SKM-1 (cell line): Measurements from ENCODE around the gene RND3.

Source experiments
- DNase-seq: peaks from one replicate; lab custom pipeline; 2025; ENCODE audit not compliant: unreplicated experiment; lab: John Stamatoyannopoulos, UW

RND3 gene

DNA sequence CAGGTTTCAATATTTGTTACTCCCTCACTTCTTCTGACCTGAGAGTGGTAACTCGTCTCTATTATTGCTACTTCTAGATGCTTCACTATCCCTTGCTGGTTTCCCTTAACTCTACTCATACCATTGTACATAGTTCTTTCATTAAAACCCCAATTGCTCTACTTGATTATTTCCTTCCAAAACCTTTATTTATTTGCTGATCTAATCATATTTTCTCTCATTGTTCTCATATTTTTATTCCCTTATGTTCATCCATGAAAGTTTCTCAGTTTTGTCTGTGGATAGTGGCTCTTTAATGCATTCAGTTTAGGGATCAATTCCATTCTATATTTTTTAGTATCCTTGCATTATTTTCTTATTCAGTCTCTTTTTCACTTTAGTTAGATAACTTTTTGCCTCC, 42.1 kb downstream of the RND3 start:
- no peak for DNase-seq

DNA sequence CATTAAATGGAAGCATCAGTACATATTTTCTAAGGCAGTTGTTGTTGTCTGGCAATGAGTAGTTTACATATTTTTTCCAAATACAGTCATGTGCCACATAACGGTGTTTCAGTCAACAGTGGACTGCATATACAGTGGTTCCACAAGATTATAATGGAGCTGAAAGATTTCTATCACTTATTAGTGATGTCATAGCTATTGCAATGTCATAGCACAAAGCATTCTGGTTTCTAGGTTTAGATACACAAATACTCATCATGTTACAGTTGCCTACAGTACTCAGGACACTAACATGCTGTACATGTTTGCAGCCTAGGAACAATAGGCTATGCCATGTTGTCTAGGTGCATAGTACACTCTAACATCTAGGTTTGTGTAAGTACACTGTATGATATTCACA, 45.0 kb downstream of the RND3 start:
- no peak for DNase-seq

DNA sequence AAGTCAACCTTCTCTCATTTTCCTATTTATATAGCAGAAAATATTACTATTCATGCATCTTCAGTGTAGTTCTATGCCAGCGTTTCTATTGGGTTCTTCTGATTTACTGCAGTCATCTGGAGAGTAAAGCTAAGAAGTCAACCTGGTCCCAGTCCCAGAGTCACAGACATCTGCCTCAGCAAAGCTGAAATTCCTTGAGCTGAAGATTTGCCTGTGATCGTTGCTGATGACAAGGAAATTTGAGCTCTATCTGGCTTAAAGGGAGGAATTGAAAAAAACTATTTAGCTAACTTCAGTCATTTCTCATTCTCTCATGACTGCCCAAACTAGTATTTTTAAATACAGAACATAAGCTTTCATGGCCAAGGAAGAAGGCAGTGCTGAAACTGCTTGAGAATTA, 45.7 kb downstream of the RND3 start:
- no peak for DNase-seq

DNA sequence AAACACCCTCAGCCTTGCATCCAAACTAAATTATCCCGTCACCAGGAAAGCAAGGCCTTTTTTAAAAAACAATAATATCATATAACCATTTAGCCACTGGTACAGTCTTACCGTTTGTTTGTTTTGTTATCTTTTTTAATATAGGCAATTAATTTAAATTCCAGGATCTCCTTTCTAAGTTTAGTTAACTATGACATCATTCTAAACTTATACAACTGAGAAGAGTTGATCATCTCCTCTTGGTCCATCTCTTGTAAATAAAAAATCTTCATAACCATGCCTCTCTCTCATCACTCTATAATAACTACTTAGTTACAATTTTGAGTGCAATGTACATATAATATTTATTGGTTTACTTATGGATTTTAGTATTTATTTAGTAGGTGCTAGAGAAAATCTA, 46.2 kb downstream of the RND3 start:
- DNase-seq: no peak

DNA sequence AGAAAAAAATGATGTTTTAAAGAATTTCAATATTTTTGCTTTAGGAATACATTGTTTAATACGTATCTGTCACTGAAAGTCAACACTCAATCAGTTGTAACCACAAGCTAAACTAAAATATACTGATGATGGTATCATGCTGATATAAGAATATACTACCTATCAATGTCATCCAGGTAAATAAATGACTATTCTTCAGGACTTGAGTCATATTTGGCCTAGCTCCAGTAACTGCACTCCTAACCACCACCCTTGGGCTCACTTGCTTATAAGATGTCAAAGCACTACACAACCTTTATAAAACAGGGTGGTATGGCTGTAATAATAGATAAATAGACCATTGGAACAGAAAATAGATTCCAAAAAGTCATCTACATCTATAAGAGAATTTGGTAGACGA, 48.8 kb downstream of the RND3 start:
- DNase-seq: no peak

DNA sequence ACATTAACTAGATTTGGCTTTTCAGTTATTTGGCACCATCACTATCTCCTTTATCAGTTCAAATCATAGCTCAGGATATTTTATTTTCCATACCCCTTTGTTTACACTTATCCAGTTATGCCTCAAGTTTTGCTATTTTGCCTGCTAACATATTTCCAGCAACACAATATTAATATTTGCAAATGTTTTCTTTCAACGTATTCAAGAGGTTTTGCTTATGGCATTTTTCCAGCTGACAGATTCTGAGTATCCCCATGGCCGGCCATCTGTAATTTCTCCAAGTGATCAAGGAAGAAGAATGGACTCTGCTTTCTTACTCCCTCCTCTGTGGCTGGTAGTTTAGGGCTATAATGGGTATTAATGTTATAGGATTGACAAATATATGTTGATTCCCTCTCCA, 49.4 kb downstream of the RND3 start:
- no peak for DNase-seq

DNA sequence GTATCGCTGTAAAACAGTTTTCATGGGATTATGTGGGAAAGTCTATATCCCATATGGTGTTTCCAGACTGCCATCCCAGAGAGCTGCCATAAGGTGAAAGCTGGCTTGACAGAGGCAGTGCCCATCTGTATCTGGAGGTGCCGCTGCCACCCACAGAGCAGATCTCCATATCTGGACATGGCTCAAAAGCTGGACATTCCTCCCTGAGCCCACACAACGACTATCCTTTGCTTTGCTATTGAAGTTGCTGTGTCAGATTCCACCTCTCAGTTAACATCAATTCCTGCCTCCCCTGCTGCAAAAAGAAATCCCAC, 55.2 kb downstream of the RND3 start:
- no peak for DNase-seq

DNA sequence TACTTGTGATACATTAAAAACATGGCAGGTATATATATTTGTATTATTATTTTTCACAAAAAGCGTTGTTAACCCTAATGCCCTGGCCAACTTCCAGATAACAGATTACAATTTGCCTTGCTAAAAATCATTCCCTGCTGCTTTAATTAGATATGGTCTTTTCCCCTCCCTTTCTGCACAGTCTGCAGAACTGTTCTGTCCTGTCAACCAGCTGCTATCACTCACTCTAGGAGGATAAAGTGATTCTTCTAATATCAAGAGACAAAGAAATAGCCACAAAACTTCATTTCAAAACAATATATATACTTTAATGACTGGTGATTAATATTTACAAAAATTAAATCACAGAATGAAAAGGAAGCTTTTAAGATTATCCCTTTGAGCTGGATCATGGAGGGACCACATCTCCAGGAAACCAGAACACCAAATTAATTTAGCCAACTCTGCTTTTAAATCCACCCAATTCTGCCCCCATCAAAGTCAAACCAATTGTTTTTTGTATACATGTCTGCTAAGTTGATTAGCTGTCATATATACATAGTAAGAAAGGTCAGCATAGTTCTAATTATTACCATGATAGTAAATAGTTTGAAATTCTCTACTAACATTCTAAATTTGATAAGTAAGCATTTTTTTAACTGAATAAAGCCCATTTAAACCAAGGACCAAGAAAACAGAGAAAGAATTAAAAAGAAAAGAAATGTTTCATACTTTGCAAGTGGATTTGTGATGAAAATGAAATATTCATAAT, 55.7 kb downstream of the RND3 start:
- no peak for DNase-seq

DNA sequence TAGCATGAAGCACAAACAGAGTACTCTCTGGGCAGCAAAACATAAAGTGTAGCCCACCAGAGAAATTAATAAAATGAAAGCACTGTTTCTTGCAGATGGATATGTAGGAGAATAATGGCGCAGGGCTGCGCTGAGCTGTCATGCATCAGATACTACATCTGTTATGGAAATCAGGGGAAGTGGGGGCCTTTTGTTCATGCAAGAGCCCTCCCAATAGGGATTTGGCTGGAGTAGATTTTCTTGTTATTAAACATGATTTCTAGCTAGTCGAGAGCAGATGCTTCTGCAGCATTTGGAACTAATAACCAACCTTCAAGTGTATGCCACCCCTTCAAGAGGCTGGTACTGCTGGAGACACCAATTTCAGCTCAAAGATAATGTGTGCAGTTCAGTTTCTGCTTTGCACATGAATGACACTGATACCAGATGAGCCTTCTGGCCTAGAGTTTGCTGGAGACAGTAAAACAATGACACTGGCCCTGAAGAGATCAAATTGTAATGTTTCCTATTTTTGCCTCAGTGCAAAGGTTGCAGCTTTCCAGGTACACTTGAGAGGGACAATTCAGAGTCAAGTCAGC, 58.0 kb downstream of the RND3 start:
- no peak for DNase-seq

DNA sequence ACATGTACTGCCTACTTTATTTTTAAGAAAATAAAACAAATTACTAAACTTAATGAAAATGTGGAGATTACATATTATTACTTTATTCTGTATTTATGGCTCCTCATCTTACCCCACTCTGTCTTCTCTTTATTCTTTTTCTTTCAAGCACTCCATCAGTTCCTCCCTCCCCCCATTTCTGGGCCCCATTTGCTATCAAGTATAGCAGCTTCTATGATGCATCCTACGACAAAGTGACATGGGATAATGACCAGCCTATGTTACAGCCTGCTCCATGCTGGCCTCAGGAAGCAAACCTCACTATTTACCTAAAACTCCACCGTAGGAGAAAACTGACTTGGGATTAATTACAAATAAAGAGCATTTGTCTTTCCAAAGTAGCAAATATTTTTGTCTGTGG, 58.8 kb downstream of the RND3 start:
- no peak for DNase-seq

DNA sequence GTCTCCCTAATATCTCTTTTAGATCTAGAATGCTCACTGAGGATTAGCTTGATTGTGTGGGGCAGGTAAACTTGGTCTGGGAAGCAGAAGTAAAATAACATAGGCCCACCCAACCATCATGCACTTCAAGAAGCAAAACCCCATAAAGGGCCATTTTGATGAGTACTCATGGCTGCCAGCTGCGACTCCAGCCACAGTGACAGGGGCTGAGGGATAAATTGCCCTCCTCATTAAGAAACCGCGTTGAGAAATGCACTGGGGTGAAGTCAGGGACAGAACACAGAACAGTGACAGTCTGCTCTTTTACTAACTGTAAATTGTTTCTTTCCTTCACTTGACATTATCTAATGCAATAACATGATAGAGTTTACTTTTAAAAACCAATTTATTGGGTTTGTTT, 60.2 kb downstream of the RND3 start:
- DNase-seq: no peak

DNA sequence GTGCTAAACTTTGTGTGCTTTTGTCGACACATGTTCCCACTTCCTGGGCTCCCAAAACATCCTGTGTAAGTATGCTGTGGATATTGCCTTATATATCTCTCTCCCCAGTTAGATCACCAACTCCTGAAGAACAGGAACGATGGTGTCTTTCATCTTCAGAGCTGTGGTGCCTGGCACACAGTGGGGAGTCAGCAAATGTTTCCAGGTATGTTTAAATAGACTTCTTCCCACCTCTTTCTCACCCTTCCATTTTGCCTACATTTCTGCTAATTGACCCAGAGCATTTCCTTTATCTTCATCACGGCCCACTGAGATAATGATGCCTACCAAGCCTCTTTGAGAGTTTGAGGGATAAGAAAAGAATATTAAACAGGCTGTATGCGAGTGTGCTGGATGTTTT, 60.7 kb downstream of the RND3 start:
- no peak for DNase-seq

DNA sequence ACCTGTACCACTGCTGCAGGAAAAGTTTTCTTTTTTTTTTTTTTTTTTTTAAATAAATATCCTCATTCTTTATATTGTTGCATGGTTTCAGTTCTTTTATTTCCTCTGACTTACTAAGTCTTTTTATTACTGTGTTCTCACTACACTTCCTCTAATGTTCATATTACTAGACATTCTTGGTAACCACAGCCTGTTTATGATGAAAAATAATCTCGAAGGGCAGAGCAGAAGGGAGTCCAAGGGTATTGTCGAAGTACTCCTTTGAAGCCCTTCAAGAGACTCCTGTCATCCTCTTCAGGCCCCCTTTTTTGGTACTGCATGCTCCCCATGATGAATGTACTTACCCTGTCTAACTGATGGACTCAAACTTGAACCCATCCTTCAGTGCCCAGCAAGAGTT, 61.2 kb downstream of the RND3 start:
- no peak for DNase-seq

DNA sequence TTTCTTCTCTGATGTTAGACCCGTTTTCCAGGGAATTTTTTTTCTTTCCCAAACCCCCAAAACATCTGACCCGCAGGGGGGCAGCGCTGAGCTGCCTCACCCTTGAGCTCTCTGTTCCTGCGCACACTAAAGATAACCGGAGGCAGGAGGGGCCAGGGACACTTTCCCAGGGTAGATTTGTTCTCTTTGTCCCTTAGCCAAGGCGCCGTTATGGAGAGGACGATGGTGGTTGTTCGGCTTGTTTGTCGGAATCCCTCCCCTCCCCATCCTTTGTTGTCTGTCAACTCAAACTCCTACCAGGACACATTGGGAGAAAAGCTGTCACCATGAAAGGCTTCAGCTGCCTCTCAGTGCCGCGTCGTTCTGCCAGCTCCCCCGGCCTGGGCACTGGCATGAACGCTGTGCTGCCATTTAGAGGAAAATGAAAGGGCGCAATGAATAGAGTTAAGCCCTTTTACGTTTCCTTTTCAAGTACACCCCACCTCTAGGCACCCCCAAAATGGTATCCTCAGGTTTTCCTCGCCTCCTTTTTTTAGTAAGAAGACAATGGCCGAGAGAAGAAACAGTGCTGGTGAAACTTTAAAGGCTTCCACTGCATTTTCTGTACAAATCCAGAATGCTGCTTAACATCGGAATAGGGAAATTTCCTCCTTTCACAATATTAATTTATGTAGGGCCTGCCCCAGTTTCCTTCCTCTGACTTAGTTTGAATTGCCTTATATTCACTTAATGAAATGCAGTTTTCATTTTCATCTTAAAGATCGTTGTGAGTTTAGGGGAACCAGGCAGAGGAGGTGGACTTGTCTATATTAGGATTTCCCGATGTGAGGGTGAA, 62.1 kb downstream of the RND3 start:
- DNase-seq: no peak

DNA sequence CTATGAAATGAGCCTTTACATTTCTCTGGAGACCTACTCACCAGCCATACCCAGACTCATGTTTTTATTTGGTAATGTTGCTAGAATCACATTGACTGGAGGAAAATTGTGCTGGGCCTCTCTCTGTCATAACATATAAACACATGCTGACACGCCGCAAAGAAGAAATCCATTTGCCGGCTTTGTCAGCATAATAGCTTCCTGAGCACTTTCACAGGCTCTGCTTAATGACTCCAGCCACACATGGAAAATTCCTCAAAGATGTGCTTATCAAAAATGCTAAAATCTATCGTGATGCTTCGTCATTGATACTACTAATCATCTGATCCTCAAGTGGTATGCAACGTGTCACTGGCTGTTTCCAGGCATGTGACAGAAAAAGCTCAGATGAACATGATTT, 63.1 kb downstream of the RND3 start:
- no peak for DNase-seq

DNA sequence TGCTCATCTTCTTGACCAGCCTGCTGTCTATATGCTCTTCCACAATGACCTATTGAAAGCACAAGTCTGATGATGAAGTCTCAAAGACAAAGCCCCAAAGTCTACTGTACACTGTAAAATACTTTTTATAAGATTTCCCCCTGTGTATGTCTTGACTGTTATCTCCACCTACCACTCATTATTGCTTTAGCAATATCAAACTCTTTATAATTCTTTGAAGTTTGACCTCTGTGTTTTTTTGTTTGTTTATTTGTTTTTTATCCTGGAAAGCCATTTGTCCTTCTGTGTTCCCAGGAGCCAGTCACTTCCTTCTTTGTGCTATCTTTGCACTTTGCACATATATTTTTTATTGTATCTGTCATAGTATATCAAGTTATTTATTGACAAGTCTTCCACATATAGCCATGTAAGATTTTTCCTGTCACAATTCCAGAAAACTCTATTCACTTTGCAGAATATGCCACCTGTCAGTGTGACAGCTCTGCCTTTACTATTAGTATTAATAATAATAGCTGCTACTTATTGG, 66.3 kb downstream of the RND3 start:
- DNase-seq: no peak

DNA sequence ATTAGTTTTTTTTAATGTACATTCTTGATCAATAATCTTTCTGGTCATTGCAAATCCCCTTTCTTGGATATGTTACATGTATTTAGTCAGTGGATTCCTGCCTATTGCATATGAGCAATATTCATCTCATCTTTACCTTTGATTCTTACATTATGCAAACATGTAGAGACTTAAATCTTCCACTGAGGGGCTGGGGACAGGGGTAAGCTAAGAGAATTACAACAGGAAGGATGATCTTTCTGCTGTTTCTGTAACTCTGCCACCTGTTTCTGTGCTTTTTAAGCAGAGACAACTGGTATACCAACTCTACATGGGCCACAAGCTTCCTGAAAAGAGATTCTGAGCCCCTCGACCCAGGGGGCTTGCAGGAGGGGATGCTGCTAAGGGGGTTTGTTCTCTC, 68.6 kb downstream of the RND3 start:
- no peak for DNase-seq
